Measurements from ENCODE around the gene NOB1.

The NOB1 gene

DNA sequence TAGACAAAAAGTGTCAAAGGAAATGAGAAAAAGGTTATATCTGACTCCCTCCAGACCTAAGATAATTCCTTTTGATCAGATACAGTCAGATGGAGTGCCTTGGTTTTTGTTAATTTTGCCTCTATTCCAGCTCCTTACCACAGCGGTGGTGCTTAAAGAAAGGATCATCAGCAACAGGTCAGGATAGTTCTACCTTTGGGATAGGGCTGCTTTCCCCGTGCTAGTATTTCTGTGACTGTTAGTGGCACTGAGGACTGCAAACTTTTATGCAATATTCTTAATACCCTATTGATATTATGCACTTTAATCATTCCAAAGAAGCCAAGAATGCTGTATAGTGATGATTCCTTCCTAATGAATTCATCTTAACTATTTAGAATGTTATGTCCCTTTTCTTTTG is 52.9 kb downstream of the NOB1 start:
- ATAC-seq, result no peak

DNA sequence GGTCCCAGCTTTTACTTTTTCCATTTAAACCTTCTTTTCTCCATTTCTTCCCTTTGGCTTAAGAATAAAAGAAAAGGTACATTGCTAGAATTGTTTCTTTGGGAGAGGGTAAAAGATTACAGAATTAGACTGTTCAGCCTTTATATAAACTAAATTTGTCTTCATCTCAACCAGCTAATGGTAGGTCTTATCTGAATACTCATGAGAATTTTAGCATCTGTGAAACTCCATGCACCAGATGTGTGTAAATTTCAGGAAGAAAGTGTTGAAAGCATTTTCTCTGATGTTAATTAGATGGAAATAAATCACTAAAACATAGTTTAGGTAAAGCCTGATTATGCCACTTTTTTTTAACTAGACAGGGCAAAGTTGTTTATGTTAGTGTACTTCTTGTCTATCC is 53.3 kb downstream of the NOB1 start:
- no peak for ATAC-seq
- TF ChIP-seq PPARA (CRISPR knock-in tag; IDR thresholded peaks at IDR 0.05; ENCODE audit: borderline replicate concordance) (no peak), PATZ1 (CRISPR knock-in tag; IDR thresholded peaks at IDR 0.05; ENCODE audit: borderline replicate concordance) (no peak), ISL1 (CRISPR knock-in tag; IDR thresholded peaks at IDR 0.05) (no peak), ZNF70 (CRISPR knock-in tag; IDR thresholded peaks at IDR 0.05) (no peak), ZNF565 (CRISPR knock-in tag; conservative IDR thresholded peaks at IDR 0.05; ENCODE audit: low read depth) (no peak), CSRNP3 (CRISPR knock-in tag; IDR thresholded peaks at IDR 0.05) (no peak), OSR1 (CRISPR knock-in tag; IDR thresholded peaks at IDR 0.05) (no peak), GLIS3 (CRISPR knock-in tag; IDR thresholded peaks at IDR 0.05) (no peak), TCF4 (CRISPR knock-in tag; IDR thresholded peaks at IDR 0.05; ENCODE audit: borderline replicate concordance) (no peak), SNAI2 (CRISPR knock-in tag; IDR thresholded peaks at IDR 0.05) (no peak), ESRRG (CRISPR knock-in tag; IDR thresholded peaks at IDR 0.05) (no peak), TOX (CRISPR knock-in tag; IDR thresholded peaks at IDR 0.05; ENCODE audit: borderline replicate concordance) (no peak), ARNTL (CRISPR knock-in tag; IDR thresholded peaks at IDR 0.05; ENCODE audit: borderline replicate concordance, low read depth) (no peak), ZNF8 (CRISPR knock-in tag; IDR thresholded peaks at IDR 0.05) (no peak), BACH2 (CRISPR knock-in tag; IDR thresholded peaks at IDR 0.05; ENCODE audit: borderline replicate concordance) (no peak)
- TF ChIP-seq, protein P1, sequence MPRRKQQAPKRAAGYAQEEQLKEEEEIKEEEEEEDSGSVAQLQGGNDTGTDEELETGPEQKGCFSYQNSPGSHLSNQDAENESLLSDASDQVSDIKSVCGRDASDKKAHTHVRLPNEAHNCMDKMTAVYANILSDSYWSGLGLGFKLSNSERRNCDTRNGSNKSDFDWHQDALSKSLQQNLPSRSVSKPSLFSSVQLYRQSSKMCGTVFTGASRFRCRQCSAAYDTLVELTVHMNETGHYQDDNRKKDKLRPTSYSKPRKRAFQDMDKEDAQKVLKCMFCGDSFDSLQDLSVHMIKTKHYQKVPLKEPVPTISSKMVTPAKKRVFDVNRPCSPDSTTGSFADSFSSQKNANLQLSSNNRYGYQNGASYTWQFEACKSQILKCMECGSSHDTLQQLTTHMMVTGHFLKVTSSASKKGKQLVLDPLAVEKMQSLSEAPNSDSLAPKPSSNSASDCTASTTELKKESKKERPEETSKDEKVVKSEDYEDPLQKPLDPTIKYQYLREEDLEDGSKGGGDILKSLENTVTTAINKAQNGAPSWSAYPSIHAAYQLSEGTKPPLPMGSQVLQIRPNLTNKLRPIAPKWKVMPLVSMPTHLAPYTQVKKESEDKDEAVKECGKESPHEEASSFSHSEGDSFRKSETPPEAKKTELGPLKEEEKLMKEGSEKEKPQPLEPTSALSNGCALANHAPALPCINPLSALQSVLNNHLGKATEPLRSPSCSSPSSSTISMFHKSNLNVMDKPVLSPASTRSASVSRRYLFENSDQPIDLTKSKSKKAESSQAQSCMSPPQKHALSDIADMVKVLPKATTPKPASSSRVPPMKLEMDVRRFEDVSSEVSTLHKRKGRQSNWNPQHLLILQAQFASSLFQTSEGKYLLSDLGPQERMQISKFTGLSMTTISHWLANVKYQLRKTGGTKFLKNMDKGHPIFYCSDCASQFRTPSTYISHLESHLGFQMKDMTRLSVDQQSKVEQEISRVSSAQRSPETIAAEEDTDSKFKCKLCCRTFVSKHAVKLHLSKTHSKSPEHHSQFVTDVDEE (CRISPR knock-in tag; IDR thresholded peaks at IDR 0.05), result no peak
- TF ChIP-seq, protein P2, sequence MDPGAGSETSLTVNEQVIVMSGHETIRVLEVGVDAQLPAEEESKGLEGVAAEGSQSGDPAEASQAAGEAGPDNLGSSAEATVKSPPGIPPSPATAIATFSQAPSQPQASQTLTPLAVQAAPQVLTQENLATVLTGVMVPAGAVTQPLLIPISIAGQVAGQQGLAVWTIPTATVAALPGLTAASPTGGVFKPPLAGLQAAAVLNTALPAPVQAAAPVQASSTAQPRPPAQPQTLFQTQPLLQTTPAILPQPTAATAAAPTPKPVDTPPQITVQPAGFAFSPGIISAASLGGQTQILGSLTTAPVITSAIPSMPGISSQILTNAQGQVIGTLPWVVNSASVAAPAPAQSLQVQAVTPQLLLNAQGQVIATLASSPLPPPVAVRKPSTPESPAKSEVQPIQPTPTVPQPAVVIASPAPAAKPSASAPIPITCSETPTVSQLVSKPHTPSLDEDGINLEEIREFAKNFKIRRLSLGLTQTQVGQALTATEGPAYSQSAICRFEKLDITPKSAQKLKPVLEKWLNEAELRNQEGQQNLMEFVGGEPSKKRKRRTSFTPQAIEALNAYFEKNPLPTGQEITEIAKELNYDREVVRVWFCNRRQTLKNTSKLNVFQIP (CRISPR knock-in tag; IDR thresholded peaks at IDR 0.05; ENCODE audit: borderline replicate concordance, low read depth), result no peak

More for the DNA sequence above, 52.9 kb downstream of the NOB1 start:
- TF ChIP-seq ZNF70 (CRISPR knock-in tag; IDR thresholded peaks at IDR 0.05) (no peak), ESRRG (CRISPR knock-in tag; IDR thresholded peaks at IDR 0.05) (no peak), ZNF565 (CRISPR knock-in tag; conservative IDR thresholded peaks at IDR 0.05; ENCODE audit: low read depth) (no peak), PPARA (CRISPR knock-in tag; IDR thresholded peaks at IDR 0.05; ENCODE audit: borderline replicate concordance) (no peak), TCF4 (CRISPR knock-in tag; IDR thresholded peaks at IDR 0.05; ENCODE audit: borderline replicate concordance) (no peak), ZFP3 (CRISPR knock-in tag; IDR thresholded peaks at IDR 0.05) (no peak), ARNTL (CRISPR knock-in tag; IDR thresholded peaks at IDR 0.05; ENCODE audit: borderline replicate concordance, low read depth) (no peak), ISL1 (CRISPR knock-in tag; IDR thresholded peaks at IDR 0.05) (no peak)
- TF ChIP-seq, protein P2 (CRISPR knock-in tag; IDR thresholded peaks at IDR 0.05; ENCODE audit: borderline replicate concordance, low read depth), result no peak

DNA sequence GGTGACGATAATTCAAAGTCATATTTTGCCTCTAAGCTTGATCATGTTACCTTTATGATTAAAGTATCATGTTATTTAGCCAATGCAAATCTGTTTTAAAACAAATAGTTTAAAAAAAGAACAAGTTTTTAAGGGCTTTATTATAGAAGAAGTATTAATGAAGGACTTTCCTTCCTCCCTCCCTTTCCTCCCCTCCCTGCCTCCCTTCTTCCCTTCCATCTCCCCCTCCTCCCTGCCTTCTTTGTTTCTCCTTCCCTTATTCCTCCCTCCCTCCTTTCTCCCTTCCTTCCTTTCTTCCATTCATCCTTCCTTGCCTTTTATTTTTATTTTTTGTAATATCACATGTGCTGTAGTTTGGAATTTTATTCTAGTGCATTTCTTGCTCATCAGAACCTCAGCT is 54.8 kb downstream of the NOB1 start:
- TF ChIP-seq GLIS3 (CRISPR knock-in tag; IDR thresholded peaks at IDR 0.05), result no peak
- no peak for TF ChIP-seq BACH2 (CRISPR knock-in tag; IDR thresholded peaks at IDR 0.05; ENCODE audit: borderline replicate concordance)
- TF ChIP-seq RARB (CRISPR knock-in tag; IDR thresholded peaks at IDR 0.05), result no peak
- no peak for TF ChIP-seq ZNF70 (CRISPR knock-in tag; IDR thresholded peaks at IDR 0.05)
- no peak for TF ChIP-seq ZC3H10 (CRISPR knock-in tag; IDR thresholded peaks at IDR 0.05)
- TF ChIP-seq ZFP3 (CRISPR knock-in tag; IDR thresholded peaks at IDR 0.05), result no peak
- no peak for TF ChIP-seq ZFP30 (CRISPR knock-in tag; IDR thresholded peaks at IDR 0.05)
- TF ChIP-seq OSR1 (CRISPR knock-in tag; IDR thresholded peaks at IDR 0.05), result no peak
- TF ChIP-seq ESRRG (CRISPR knock-in tag; IDR thresholded peaks at IDR 0.05), result no peak
- TF ChIP-seq ZNF565 (CRISPR knock-in tag; conservative IDR thresholded peaks at IDR 0.05; ENCODE audit: low read depth), result no peak
- TF ChIP-seq ZNF8 (CRISPR knock-in tag; IDR thresholded peaks at IDR 0.05), result no peak
- TF ChIP-seq CREB5 (CRISPR knock-in tag; IDR thresholded peaks at IDR 0.05; ENCODE audit: low read depth), result no peak
- no peak for TF ChIP-seq ISL1 (CRISPR knock-in tag; IDR thresholded peaks at IDR 0.05)
- TF ChIP-seq, protein P1 (CRISPR knock-in tag; IDR thresholded peaks at IDR 0.05), result no peak
- no peak for TF ChIP-seq PPARA (CRISPR knock-in tag; IDR thresholded peaks at IDR 0.05; ENCODE audit: borderline replicate concordance)
- no peak for TF ChIP-seq TOX (CRISPR knock-in tag; IDR thresholded peaks at IDR 0.05; ENCODE audit: borderline replicate concordance)
- no peak for ATAC-seq

Measured in SK-N-SH treated with all-trans-retinoic acid at 6 μM for 48 hours (cell line).